HG03558 (cell line): ENCODE results near the gene TRDN.
"Not testable (repeated sequence)": the region's sequence is repeated elsewhere in the genome, so short reads cannot be mapped to it uniquely, and the experiment has no call there.

Experiments
- ATAC-seq: cut with Tn5 transposase; IDR thresholded peaks from one replicate; pipeline ENCODE4 v1.9.1; 2021; ENCODE audit warnings: moderate number of reproducible peaks; ENCODE audit not compliant: unreplicated experiment; ENCODE audit errors: extremely low read depth

The TRDN gene

GRCh38 chr6:123329337-123329736 is 307.4 kb downstream of the TRDN start:
- no peak for ATAC-seq

GRCh38 chr6:123323452-123324329 is 313.1 kb downstream of the TRDN start:
- no peak for ATAC-seq

GRCh38 chr6:123321020-123321419 is 315.7 kb downstream of the TRDN start:
- no peak for ATAC-seq

- no peak for ATAC-seq
Observed at GRCh38 chr6:123316733-123317323, 319.9 kb downstream of the TRDN start.

GRCh38 chr6:123314459-123314858 is 322.3 kb downstream of the TRDN start:
- ATAC-seq = not testable (repeated sequence)

- ATAC-seq = no peak
Observed at GRCh38 chr6:123309130-123309529, 327.6 kb downstream of the TRDN start.

- no peak for ATAC-seq
Observed at GRCh38 chr6:123306334-123306733, 330.4 kb downstream of the TRDN start.

- no peak for ATAC-seq
Observed at GRCh38 chr6:123295672-123296071, 341.1 kb downstream of the TRDN start.

GRCh38 chr6:123295181-123295580 is 341.6 kb downstream of the TRDN start:
- ATAC-seq = no peak

GRCh38 chr6:123288649-123289048 is 348.1 kb downstream of the TRDN start:
- ATAC-seq = no peak

GRCh38 chr6:123276546-123276980 is 360.2 kb downstream of the TRDN start:
- ATAC-seq = no peak

- no peak for ATAC-seq
Observed at GRCh38 chr6:123263981-123264380, 372.8 kb downstream of the TRDN start.

- no peak for ATAC-seq
Observed at GRCh38 chr6:123240626-123241025, 396.1 kb downstream of the TRDN start.

- ATAC-seq = no peak
Observed at GRCh38 chr6:123233336-123233735, 403.4 kb downstream of the TRDN start.

GRCh38 chr6:123227789-123228188 is 409.0 kb downstream of the TRDN start:
- not testable (repeated sequence) for ATAC-seq

GRCh38 chr6:123226398-123226797 is 410.4 kb downstream of the TRDN start:
- ATAC-seq = no peak

- ATAC-seq = no peak
Observed at GRCh38 chr6:123224077-123224476, 412.7 kb downstream of the TRDN start.

- no peak for ATAC-seq
Observed at GRCh38 chr6:123223461-123223860, 413.3 kb downstream of the TRDN start.

GRCh38 chr6:123215211-123215610 is 421.5 kb downstream of the TRDN start:
- ATAC-seq = no peak

GRCh38 chr6:123214433-123214832 is 422.3 kb downstream of the TRDN start:
- ATAC-seq = no peak

GRCh38 chr6:123213921-123214320 is 422.8 kb downstream of the TRDN start:
- no peak for ATAC-seq
